Measurements from ENCODE around the gene DDX25.

The DDX25 gene

GRCh38 chr11:125950696-125951651 lies 46.7 kb downstream of the DDX25 start:
- no peak for DNase-seq (ENCODE audit: low read depth)

- no peak for DNase-seq (ENCODE audit: low read depth)
Observed at GRCh38 chr11:125951731-125952130, 47.4 kb downstream of the DDX25 start.

GRCh38 chr11:125952559-125952958 lies 48.3 kb downstream of the DDX25 start:
- DNase-seq (ENCODE audit: low read depth) = no peak

- DNase-seq (ENCODE audit: low read depth) = no peak
Observed at GRCh38 chr11:125952973-125953372, 48.7 kb downstream of the DDX25 start.

GRCh38 chr11:125953401-125953935 lies 49.2 kb downstream of the DDX25 start:
- DNase-seq (ENCODE audit: low read depth) = no peak

GRCh38 chr11:125954123-125954944 lies 50.0 kb downstream of the DDX25 start:
- DNase-seq (ENCODE audit: low read depth) = no peak

GRCh38 chr11:125954945-125955640 lies 50.8 kb downstream of the DDX25 start:
- DNase-seq (ENCODE audit: low read depth) = no peak

GRCh38 chr11:125955856-125956255 lies 51.5 kb downstream of the DDX25 start:
- no peak for DNase-seq (ENCODE audit: low read depth)

GRCh38 chr11:125956391-125957134 lies 52.3 kb downstream of the DDX25 start:
- no peak for DNase-seq (ENCODE audit: low read depth)

GRCh38 chr11:125957618-125958332 lies 53.5 kb downstream of the DDX25 start:
- DNase-seq (ENCODE audit: low read depth) = no peak

- no peak for DNase-seq (ENCODE audit: low read depth)
Observed at GRCh38 chr11:125958872-125959400, 54.6 kb downstream of the DDX25 start.

- DNase-seq (ENCODE audit: low read depth) = no peak
Observed at GRCh38 chr11:125959511-125959910, 55.2 kb downstream of the DDX25 start.

GRCh38 chr11:125959931-125960330 lies 55.6 kb downstream of the DDX25 start:
- no peak for DNase-seq (ENCODE audit: low read depth)

GRCh38 chr11:125960771-125961170 lies 56.5 kb downstream of the DDX25 start:
- no peak for DNase-seq (ENCODE audit: low read depth)

- DNase-seq (ENCODE audit: low read depth) = no peak
Observed at GRCh38 chr11:125967515-125967914, 63.2 kb downstream of the DDX25 start.

GRCh38 chr11:125968354-125968753 lies 64.0 kb downstream of the DDX25 start:
- no peak for DNase-seq (ENCODE audit: low read depth)

GRCh38 chr11:125971618-125972017 lies 67.3 kb downstream of the DDX25 start:
- DNase-seq (ENCODE audit: low read depth) = no peak

GRCh38 chr11:125974284-125974683 lies 70.0 kb downstream of the DDX25 start:
- no peak for DNase-seq (ENCODE audit: low read depth)

- DNase-seq (ENCODE audit: low read depth) = no peak
Observed at GRCh38 chr11:125975634-125976033, 71.3 kb downstream of the DDX25 start.

- no peak for DNase-seq (ENCODE audit: low read depth)
Observed at GRCh38 chr11:125976156-125976555, 71.8 kb downstream of the DDX25 start.

All from T follicular helper cell (primary cell).